ENCODE measurements around the gene AHI1. TPM values are rescaled to one million over a fixed set of nuclear protein-coding genes. Genes with fewer than 3 reads are reported as not detected.

AHI1 gene
- total and polyA plus RNA-seq, 2 of the 13 experiments (the other 11 are each of a cell fraction or from before 2014, with no cell fraction given), result 7.2 to 18.6 TPM

DNA sequence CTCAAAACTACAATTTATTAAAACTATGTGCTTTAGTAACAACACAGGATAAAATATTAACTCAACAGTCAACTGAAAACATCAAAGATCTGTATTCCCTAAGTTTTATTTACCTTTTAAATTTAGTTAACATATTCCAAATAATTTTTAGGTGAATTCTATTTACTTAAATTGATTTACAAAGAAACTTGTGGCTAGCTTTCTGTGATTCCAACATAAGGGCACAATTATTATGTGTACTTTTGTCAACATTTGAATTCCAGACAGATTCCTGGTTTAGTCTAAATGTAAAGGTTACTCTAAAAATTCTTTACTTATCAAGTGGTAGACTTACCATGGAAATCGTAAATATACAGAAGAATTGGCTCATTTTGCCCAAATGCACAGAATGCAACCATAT lies 70.7 kb downstream of the AHI1 start (continued):
- TF ChIP-seq, protein P1, sequence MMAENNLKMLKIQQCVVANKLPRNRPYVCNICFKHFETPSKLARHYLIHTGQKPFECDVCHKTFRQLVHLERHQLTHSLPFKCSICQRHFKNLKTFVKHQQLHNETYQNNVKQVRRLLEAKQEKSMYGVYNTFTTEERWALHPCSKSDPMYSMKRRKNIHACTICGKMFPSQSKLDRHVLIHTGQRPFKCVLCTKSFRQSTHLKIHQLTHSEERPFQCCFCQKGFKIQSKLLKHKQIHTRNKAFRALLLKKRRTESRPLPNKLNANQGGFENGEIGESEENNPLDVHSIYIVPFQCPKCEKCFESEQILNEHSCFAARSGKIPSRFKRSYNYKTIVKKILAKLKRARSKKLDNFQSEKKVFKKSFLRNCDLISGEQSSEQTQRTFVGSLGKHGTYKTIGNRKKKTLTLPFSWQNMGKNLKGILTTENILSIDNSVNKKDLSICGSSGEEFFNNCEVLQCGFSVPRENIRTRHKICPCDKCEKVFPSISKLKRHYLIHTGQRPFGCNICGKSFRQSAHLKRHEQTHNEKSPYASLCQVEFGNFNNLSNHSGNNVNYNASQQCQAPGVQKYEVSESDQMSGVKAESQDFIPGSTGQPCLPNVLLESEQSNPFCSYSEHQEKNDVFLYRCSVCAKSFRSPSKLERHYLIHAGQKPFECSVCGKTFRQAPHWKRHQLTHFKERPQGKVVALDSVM (CRISPR knock-in tag; IDR thresholded peaks at IDR 0.05), result no peak
- TF ChIP-seq, protein P2, sequence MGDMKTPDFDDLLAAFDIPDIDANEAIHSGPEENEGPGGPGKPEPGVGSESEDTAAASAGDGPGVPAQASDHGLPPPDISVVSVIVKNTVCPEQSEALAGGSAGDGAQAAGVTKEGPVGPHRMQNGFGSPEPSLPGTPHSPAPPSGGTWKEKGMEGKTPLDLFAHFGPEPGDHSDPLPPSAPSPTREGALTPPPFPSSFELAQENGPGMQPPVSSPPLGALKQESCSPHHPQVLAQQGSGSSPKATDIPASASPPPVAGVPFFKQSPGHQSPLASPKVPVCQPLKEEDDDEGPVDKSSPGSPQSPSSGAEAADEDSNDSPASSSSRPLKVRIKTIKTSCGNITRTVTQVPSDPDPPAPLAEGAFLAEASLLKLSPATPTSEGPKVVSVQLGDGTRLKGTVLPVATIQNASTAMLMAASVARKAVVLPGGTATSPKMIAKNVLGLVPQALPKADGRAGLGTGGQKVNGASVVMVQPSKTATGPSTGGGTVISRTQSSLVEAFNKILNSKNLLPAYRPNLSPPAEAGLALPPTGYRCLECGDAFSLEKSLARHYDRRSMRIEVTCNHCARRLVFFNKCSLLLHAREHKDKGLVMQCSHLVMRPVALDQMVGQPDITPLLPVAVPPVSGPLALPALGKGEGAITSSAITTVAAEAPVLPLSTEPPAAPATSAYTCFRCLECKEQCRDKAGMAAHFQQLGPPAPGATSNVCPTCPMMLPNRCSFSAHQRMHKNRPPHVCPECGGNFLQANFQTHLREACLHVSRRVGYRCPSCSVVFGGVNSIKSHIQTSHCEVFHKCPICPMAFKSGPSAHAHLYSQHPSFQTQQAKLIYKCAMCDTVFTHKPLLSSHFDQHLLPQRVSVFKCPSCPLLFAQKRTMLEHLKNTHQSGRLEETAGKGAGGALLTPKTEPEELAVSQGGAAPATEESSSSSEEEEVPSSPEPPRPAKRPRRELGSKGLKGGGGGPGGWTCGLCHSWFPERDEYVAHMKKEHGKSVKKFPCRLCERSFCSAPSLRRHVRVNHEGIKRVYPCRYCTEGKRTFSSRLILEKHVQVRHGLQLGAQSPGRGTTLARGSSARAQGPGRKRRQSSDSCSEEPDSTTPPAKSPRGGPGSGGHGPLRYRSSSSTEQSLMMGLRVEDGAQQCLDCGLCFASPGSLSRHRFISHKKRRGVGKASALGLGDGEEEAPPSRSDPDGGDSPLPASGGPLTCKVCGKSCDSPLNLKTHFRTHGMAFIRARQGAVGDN (CRISPR knock-in tag; IDR thresholded peaks at IDR 0.05), result no peak
- peak; percentile 82 for TF ChIP-seq GFI1 (CRISPR knock-in tag; IDR thresholded peaks at IDR 0.05; ENCODE audit: borderline replicate concordance)
- TF ChIP-seq FIP1L1 (IDR thresholded peaks at IDR 0.05; ENCODE audit: borderline replicate concordance, insufficient read depth, low read depth, low read length), result no peak
- no peak for TF ChIP-seq FOSL2 (CRISPR knock-in tag; IDR thresholded peaks at IDR 0.05)
- TF ChIP-seq, protein P3, sequence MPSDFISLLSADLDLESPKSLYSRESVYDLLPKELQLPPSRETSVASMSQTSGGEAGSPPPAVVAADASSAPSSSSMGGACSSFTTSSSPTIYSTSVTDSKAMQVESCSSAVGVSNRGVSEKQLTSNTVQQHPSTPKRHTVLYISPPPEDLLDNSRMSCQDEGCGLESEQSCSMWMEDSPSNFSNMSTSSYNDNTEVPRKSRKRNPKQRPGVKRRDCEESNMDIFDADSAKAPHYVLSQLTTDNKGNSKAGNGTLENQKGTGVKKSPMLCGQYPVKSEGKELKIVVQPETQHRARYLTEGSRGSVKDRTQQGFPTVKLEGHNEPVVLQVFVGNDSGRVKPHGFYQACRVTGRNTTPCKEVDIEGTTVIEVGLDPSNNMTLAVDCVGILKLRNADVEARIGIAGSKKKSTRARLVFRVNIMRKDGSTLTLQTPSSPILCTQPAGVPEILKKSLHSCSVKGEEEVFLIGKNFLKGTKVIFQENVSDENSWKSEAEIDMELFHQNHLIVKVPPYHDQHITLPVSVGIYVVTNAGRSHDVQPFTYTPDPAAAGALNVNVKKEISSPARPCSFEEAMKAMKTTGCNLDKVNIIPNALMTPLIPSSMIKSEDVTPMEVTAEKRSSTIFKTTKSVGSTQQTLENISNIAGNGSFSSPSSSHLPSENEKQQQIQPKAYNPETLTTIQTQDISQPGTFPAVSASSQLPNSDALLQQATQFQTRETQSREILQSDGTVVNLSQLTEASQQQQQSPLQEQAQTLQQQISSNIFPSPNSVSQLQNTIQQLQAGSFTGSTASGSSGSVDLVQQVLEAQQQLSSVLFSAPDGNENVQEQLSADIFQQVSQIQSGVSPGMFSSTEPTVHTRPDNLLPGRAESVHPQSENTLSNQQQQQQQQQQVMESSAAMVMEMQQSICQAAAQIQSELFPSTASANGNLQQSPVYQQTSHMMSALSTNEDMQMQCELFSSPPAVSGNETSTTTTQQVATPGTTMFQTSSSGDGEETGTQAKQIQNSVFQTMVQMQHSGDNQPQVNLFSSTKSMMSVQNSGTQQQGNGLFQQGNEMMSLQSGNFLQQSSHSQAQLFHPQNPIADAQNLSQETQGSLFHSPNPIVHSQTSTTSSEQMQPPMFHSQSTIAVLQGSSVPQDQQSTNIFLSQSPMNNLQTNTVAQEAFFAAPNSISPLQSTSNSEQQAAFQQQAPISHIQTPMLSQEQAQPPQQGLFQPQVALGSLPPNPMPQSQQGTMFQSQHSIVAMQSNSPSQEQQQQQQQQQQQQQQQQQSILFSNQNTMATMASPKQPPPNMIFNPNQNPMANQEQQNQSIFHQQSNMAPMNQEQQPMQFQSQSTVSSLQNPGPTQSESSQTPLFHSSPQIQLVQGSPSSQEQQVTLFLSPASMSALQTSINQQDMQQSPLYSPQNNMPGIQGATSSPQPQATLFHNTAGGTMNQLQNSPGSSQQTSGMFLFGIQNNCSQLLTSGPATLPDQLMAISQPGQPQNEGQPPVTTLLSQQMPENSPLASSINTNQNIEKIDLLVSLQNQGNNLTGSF (CRISPR knock-in tag; IDR thresholded peaks at IDR 0.05), result no peak
- TF ChIP-seq KAT2B (IDR thresholded peaks at IDR 0.05; ENCODE audit: borderline replicate concordance, low read depth, low read length), result no peak
- TF ChIP-seq NCOA5 (CRISPR knock-in tag; IDR thresholded peaks at IDR 0.05), result no peak
- TF ChIP-seq, protein P4, sequence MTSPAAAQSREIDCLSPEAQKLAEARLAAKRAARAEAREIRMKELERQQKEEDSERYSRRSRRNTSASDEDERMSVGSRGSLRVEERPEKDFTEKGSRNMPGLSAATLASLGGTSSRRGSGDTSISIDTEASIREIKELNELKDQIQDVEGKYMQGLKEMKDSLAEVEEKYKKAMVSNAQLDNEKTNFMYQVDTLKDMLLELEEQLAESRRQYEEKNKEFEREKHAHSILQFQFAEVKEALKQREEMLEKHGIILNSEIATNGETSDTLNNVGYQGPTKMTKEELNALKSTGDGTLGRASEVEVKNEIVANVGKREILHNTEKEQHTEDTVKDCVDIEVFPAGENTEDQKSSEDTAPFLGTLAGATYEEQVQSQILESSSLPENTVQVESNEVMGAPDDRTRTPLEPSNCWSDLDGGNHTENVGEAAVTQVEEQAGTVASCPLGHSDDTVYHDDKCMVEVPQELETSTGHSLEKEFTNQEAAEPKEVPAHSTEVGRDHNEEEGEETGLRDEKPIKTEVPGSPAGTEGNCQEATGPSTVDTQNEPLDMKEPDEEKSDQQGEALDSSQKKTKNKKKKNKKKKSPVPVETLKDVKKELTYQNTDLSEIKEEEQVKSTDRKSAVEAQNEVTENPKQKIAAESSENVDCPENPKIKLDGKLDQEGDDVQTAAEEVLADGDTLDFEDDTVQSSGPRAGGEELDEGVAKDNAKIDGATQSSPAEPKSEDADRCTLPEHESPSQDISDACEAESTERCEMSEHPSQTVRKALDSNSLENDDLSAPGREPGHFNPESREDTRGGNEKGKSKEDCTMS (CRISPR knock-in tag; conservative IDR thresholded peaks at IDR 0.05), result no peak
- TF ChIP-seq, protein P5, sequence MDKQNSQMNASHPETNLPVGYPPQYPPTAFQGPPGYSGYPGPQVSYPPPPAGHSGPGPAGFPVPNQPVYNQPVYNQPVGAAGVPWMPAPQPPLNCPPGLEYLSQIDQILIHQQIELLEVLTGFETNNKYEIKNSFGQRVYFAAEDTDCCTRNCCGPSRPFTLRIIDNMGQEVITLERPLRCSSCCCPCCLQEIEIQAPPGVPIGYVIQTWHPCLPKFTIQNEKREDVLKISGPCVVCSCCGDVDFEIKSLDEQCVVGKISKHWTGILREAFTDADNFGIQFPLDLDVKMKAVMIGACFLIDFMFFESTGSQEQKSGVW (CRISPR knock-in tag; IDR thresholded peaks at IDR 0.05; ENCODE audit: borderline replicate concordance), result no peak
- TF ChIP-seq ATRX (CRISPR knock-in tag; IDR thresholded peaks at IDR 0.05; ENCODE audit: borderline replicate concordance), result no peak
- no peak for TF ChIP-seq MTF1 (CRISPR knock-in tag; IDR thresholded peaks at IDR 0.05)
- no peak for TF ChIP-seq ZNF484 (CRISPR knock-in tag; IDR thresholded peaks at IDR 0.05; ENCODE audit: borderline replicate concordance, low read depth)
- no peak for TF ChIP-seq HOXA9 (CRISPR knock-in tag; IDR thresholded peaks at IDR 0.05; ENCODE audit: borderline replicate concordance)
- TF ChIP-seq ZMYM2 (CRISPR knock-in tag; IDR thresholded peaks at IDR 0.05), result no peak
